ENCODE results near the gene CNEP1R1.
A peak's percentile ranks its signal among the peaks of the same experiment; 100 is the strongest.
"Not testable (repeated sequence)": the region's sequence is repeated elsewhere in the genome, so short reads cannot be mapped to it uniquely, and the experiment has no call there.

The CNEP1R1 gene, protein sequence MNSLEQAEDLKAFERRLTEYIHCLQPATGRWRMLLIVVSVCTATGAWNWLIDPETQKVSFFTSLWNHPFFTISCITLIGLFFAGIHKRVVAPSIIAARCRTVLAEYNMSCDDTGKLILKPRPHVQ

GRCh38 chr16:50024684-50025536, at the start of gene CNEP1R1:
CNEP1R1 (plus strand) TSS chr16:50025225; CDS start chr16:50025316, 91 bp downstream.
- DNase-seq = peak; percentile 84

GRCh38 chr16:49977427-49977826, 47.6 kb upstream of the CNEP1R1 start:
- DNase-seq = no peak

- no peak for DNase-seq
These were observed 46.3 kb upstream of the CNEP1R1 start for GRCh38 chr16:49978569-49979326.

- DNase-seq = no peak
These were observed 44.9 kb upstream of the CNEP1R1 start for GRCh38 chr16:49980166-49980565.

DNA sequence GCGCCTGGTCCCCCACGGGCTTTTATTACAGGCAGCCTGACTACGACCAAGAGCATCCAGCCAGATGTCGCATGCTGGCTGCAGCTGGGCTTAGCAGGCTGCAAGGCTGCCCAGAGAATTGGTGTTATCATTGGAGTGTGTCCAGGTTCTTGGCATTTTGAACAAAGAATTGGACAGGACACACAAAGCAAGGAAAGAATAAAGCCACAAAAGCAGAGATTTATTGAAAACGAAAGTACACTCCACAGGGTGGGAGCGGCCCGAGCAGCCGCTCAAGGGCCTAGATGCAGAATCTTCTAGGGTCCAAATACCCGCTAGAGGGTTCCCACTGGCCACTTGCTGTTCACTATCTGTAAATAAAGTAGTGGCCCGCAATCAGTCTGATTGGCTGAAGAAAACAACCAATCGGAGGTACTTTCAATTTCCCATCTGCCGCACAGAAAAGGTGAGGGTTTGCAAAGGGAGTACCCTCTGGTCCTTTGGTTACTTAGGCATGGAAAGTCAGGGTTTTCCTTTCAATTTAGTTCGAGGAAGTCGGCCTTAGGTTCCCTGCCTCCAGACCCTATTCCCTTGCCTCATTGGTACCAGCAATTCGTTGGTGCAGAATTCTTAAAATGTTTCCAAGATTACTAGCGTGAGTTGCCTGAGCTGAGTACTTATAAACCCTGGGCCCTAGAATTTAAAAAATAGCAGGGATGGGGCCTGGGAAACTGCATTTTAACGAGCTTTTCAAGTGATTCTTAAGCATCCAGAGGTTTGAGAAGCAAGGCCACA, 38.5 kb upstream of the CNEP1R1 start:
- no peak for DNase-seq

DNA sequence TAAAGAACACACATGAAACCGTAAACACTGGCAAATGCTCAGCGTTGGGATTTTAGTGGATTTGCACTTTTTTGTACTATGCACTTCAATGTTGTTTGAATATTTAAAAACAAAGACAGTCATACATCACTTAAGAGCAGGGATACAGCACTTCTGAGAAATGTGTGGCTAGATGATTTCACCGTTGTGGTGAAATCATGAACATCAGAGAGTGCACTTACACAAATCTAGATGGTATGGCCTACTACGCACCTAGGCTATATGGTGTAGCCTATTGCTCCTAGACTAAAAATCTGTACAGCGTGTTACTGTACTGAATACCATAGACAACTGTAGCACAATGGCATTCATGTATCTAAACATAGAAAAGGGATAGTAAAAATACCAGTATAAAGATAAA, 37.6 kb upstream of the CNEP1R1 start:
- no peak for DNase-seq

GRCh38 chr16:49992825-49993224, 32.2 kb upstream of the CNEP1R1 start:
- no peak for DNase-seq

GRCh38 chr16:49993579-49993978, 31.4 kb upstream of the CNEP1R1 start:
- DNase-seq = no peak

GRCh38 chr16:49994006-49994405, 31.0 kb upstream of the CNEP1R1 start:
- DNase-seq = no peak

- no peak for DNase-seq
These were observed 29.3 kb upstream of the CNEP1R1 start for GRCh38 chr16:49995720-49996119.

- DNase-seq = no peak
These were observed 27.2 kb upstream of the CNEP1R1 start for GRCh38 chr16:49997721-49998251.

- DNase-seq = no peak
These were observed 26.0 kb upstream of the CNEP1R1 start for GRCh38 chr16:49998991-49999390.

- no peak for DNase-seq
These were observed 23.9 kb upstream of the CNEP1R1 start for GRCh38 chr16:50001144-50001543.

GRCh38 chr16:50002190-50002589, 22.8 kb upstream of the CNEP1R1 start:
- DNase-seq = no peak

DNA sequence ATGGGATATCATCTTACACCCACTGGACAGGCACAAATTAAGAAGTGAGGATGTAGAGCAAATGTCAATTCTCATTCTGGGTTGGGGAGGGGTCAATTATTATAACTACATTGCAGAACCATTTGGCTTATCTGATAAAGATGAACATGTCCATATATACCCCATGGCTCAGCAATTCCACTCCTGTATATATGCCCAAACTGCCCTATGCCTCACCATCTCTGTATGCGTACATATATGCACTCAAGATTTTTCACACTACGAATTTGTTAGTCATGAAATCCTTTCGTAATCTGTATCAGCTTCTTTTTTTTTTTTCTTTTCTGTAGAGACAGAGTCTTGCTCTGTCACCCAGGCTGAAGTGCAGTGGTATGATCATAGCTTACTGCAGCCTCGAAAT, 20.8 kb upstream of the CNEP1R1 start:
- no peak for DNase-seq

GRCh38 chr16:50006964-50007363, 18.1 kb upstream of the CNEP1R1 start:
- no peak for DNase-seq

- no peak for DNase-seq
These were observed 17.3 kb upstream of the CNEP1R1 start for GRCh38 chr16:50007744-50008143.

DNA sequence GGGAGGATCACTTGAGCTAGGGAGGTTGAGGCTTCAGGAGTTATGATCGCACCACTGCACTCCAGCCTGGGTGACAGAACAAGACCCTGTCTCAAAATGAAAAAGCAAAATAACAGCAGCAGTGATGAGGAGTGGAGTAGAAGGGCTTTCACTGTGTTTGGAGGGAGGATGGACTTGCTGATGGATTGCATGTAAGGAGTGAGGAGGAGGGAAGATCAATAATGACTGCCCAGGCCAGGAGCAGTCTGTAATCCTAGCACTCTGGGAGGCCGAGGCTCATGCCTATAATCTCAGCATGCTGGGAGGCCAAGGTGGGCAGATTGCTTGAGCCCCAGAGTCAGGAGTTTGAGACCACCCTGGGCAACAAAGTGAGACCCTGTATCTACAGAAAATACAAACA, 14.8 kb upstream of the CNEP1R1 start:
- DNase-seq = no peak

DNA sequence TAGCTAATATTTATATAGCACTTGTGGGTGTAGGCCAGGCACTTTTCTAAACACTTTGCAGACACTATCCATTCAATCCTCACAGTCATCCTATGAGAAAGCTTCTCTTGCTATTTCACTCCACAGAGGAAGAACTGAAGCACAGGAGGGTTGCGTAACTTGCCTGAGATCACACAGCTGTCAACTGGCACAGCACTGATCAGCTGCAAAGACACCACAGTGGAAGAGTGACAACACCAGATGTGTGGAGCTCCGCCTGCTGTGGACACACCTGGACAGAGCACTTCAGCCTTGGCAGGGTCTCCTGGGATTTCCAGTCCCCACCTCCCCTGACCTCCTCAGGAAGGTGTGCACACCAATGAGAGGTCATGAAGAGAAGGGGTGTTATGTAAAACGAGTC, 13.3 kb upstream of the CNEP1R1 start:
- DNase-seq = no peak

GRCh38 chr16:50012182-50012581, 12.8 kb upstream of the CNEP1R1 start:
- no peak for DNase-seq

- DNase-seq = not testable (repeated sequence)
These were observed 10.8 kb upstream of the CNEP1R1 start for GRCh38 chr16:50014211-50014610.

DNA sequence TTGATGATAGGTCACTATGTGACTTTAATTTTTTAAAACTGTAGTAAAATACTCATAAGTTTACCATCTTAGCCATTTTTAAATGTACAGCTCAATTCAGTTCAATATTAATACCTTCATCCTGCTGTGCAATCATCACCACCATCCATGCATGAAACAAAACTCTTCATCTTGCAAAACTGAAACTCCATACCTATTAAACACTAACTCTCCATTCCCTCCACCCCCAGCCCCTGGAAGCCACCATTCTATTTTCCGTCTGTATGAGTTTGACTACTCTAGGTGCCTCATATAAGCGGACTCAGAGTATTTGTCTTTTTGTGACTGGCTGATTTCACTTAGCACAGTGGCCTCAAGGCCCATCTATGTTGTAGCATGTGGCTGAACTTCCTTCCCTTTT, 9.4 kb upstream of the CNEP1R1 start:
- no peak for DNase-seq

- no peak for DNase-seq
These were observed 7.5 kb upstream of the CNEP1R1 start for GRCh38 chr16:50017553-50017952.
